HEK293 (cell line): ENCODE data around the gene TSPAN11.
"Not testable (repeated sequence)": the region's sequence is repeated elsewhere in the genome, so short reads cannot be mapped to it uniquely, and the experiment has no call there.

Experiments used
- CTCF ChIP-seq: fragments of 450-650 bp; formaldehyde crosslinking; IDR thresholded peaks from 2 replicates; pipeline ENCODE4 v1.5.1; 2016; ENCODE audit warnings: missing biosample characterization, missing genetic modification characterization
- PBX3 ChIP-seq: sonication (generic); formaldehyde crosslinking; IDR thresholded peaks from 2 replicates; pipeline ENCODE4 v1.8.1; 2022; ENCODE audit warnings: mild to moderate bottlenecking, moderate library complexity, missing genetic modification reagents
- PRDM6 ChIP-seq: fragments of 450-650 bp; formaldehyde crosslinking; IDR thresholded peaks from 2 replicates; pipeline ENCODE4 v1.5.1; 2017; ENCODE audit warnings: missing biosample characterization, missing genetic modification characterization
- REST ChIP-seq: fragments of 450-650 bp; formaldehyde crosslinking; IDR thresholded peaks from 2 replicates; pipeline ENCODE4 v1.5.1; 2016; ENCODE audit warnings: missing biosample characterization, missing genetic modification characterization
- ZNF169 ChIP-seq: fragments of 450-650 bp; formaldehyde crosslinking; IDR thresholded peaks from 2 replicates; pipeline ENCODE4 v1.5.1; 2016; ENCODE audit warnings: missing biosample characterization, missing genetic modification characterization
- ZNF175 ChIP-seq: fragments of 450-650 bp; formaldehyde crosslinking; IDR thresholded peaks from 2 replicates; pipeline ENCODE4 v1.5.1; 2016; ENCODE audit warnings: missing biosample characterization, missing genetic modification characterization
- ZNF354C ChIP-seq: fragments of 450-650 bp; formaldehyde crosslinking; IDR thresholded peaks from 2 replicates; pipeline ENCODE4 v1.5.1; 2016; ENCODE audit warnings: missing biosample characterization, missing genetic modification characterization, low read depth, borderline replicate concordance
- ZNF692 ChIP-seq: fragments of 450-650 bp; formaldehyde crosslinking; IDR thresholded peaks from 2 replicates; pipeline ENCODE4 v1.5.1; 2016; ENCODE audit warnings: missing biosample characterization, missing genetic modification characterization
- ZNF704 ChIP-seq: fragments of 450-650 bp; formaldehyde crosslinking; IDR thresholded peaks from 2 replicates; pipeline ENCODE4 v1.5.1; 2016; ENCODE audit warnings: missing biosample characterization, missing genetic modification characterization
- ZNF843 ChIP-seq: fragments of 450-650 bp; formaldehyde crosslinking; IDR thresholded peaks from 2 replicates; pipeline ENCODE4 v1.5.1; 2016; ENCODE audit warnings: missing biosample characterization, missing genetic modification characterization

GRCh38 chr12:31012567-31012891, 86.0 kb downstream of the TSPAN11 start:
- TF ChIP-seq CTCF (tag by site-specific recombination); ZNF843 (tag by site-specific recombination); REST (tag by site-specific recombination); PRDM6 (tag by site-specific recombination); ZNF354C (tag by site-specific recombination); ZNF692 (tag by site-specific recombination); PBX3 (CRISPR knock-in tag); ZNF169 (tag by site-specific recombination); ZNF175 (tag by site-specific recombination); ZNF704 (tag by site-specific recombination): not testable (repeated sequence)
